ENCODE results near the gene FTCD.

The FTCD gene

DNA sequence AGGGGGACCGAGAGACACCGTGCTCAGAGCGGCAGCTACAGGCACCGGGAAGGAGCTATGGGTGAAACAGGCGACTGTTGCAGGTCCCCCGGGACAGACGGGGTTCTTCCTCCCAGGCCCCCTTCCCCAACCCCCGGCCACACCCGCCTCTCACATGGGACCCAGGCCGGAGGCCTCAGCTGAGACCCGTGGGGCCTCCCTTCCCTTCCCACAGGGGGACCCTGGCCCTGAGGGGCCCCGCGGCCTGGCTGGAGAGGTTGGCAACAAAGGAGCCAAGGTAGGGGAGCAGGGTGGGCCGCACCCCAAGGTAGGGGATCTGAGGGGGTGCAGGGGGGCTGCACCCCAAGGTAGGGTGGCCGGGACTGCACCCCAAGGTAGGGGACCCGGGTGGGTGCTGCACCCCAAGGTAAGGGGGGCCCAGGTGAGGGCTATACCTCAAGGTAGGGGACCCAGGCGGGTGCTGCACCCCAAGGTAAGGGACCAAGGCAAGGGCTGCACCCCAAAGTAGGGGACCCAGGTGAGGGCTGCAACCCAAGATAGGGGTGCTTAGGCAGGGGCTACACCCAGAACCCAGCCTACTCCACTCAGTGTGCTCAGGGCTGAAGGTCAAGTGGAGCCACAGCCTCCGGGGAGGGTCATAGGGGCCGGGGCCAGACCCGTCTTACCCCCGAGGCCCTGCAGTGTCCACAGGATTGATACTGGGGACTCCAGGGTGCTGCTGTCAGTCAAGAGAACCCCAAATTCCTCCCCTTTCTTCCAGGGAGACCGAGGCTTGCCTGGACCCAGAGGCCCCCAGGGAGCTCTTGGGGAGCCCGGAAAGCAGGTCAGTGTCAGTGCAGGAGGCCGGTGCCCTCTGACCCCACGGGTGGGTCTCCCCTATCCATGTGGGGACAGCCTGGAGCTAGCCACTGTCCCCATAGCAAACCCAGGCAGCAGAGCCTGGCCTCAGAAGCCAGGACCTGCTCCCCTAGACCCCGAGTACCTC lies 34.8 kb downstream of the FTCD start:
- no peaks in the 10 kb centered on the region for H3K27me3 ChIP-seq (ENCODE audit: control insufficient read depth, insufficient read depth, low read length)
- no peaks in the 10 kb centered on the region for H3K9me3 ChIP-seq (replicated peaks; ENCODE audit: low read length)
- no peak overlapping the region for H3K9ac ChIP-seq (ENCODE audit: low read depth, low read length)
- peaks cover 18% of the 10 kb centered on the region for H3K4me1 ChIP-seq (ENCODE audit: control insufficient read depth, insufficient read depth, low read length)
- peaks cover 89% of the 10 kb centered on the region for H3K36me3 ChIP-seq (ENCODE audit: insufficient read depth, low read length)
- no peak overlapping the region for H3K4me3 ChIP-seq (ENCODE audit: low read length)
- no peak overlapping the region for H3K4me2 ChIP-seq (ENCODE audit: low read length)

- Histone ChIP-seq H3K4me1 (ENCODE audit: control insufficient read depth, insufficient read depth, low read length) (peaks cover 18% of the 10 kb centered on the region), H3K36me3 (ENCODE audit: insufficient read depth, low read length) (peaks cover 92% of the 10 kb centered on the region), H3K9me3 (replicated peaks; ENCODE audit: low read length) (peaks cover 3% of the 10 kb centered on the region), H3K4me2 (ENCODE audit: low read length) (no peak overlapping the region), H3K4me3 (ENCODE audit: low read length) (no peak overlapping the region), H3K27me3 (ENCODE audit: control insufficient read depth, insufficient read depth, low read length) (no peaks in the 10 kb centered on the region), H3K9ac (ENCODE audit: low read depth, low read length) (no peak overlapping the region)
Measured at GRCh38 chr21:46119637-46120271, 35.6 kb downstream of the FTCD start.

DNA sequence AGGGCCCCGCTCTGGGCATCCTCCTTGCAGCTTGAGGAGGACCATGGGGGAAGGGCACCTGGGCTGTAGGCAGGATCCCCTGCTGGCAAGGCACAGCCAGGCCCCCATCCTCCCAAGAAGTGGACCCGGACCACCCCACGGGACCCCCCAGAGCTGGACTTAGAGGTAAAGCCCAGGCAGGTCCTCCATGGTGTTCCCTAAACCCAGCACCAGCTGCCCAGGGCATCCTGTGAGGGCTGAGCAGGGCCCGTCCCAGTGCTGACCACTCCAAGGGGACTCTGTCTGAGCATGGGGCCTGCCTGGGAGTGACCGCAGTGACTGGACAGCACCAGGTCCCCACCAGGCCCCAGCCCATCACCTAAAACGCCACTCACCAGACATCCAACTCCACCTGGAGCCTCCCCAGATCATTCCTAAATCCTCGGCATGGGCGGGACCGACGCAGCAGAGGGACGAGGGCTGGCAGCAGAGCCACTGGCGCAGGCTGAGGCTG lies 36.2 kb downstream of the FTCD start:
- H3K4me2 ChIP-seq (ENCODE audit: low read length), result no peak overlapping the region
- H3K4me3 ChIP-seq (ENCODE audit: low read length), result no peak overlapping the region
- peaks cover 18% of the 10 kb centered on the region for H3K4me1 ChIP-seq (ENCODE audit: control insufficient read depth, insufficient read depth, low read length)
- H3K27me3 ChIP-seq (ENCODE audit: control insufficient read depth, insufficient read depth, low read length), result no peaks in the 10 kb centered on the region
- H3K9me3 ChIP-seq (replicated peaks; ENCODE audit: low read length), result peaks cover 7% of the 10 kb centered on the region
- H3K36me3 ChIP-seq (ENCODE audit: insufficient read depth, low read length), result peaks cover 92% of the 10 kb centered on the region
- H3K9ac ChIP-seq (ENCODE audit: low read depth, low read length), result no peak overlapping the region

- H3K9ac ChIP-seq (ENCODE audit: low read depth, low read length), result no peak overlapping the region
- H3K4me3 ChIP-seq (ENCODE audit: low read length), result no peak overlapping the region
- H3K4me2 ChIP-seq (ENCODE audit: low read length), result no peak overlapping the region
- H3K27me3 ChIP-seq (ENCODE audit: control insufficient read depth, insufficient read depth, low read length), result no peaks in the 10 kb centered on the region
- peaks cover 18% of the 10 kb centered on the region for H3K4me1 ChIP-seq (ENCODE audit: control insufficient read depth, insufficient read depth, low read length)
- H3K36me3 ChIP-seq (ENCODE audit: insufficient read depth, low read length), result peaks cover 90% of the 10 kb centered on the region
- peaks cover 10% of the 10 kb centered on the region for H3K9me3 ChIP-seq (replicated peaks; ENCODE audit: low read length)
Measured at GRCh38 chr21:46118316-46119143, 36.8 kb downstream of the FTCD start.

- H3K4me3 ChIP-seq (ENCODE audit: low read length), result no peak overlapping the region
- no peaks in the 10 kb centered on the region for H3K27me3 ChIP-seq (ENCODE audit: control insufficient read depth, insufficient read depth, low read length)
- H3K4me1 ChIP-seq (ENCODE audit: control insufficient read depth, insufficient read depth, low read length), result peaks cover 18% of the 10 kb centered on the region
- H3K9ac ChIP-seq (ENCODE audit: low read depth, low read length), result no peak overlapping the region
- H3K9me3 ChIP-seq (replicated peaks; ENCODE audit: low read length), result peaks cover 10% of the 10 kb centered on the region
- peaks cover 91% of the 10 kb centered on the region for H3K36me3 ChIP-seq (ENCODE audit: insufficient read depth, low read length)
- no peak overlapping the region for H3K4me2 ChIP-seq (ENCODE audit: low read length)
Measured at GRCh38 chr21:46117586-46118315, 37.6 kb downstream of the FTCD start.

- Histone ChIP-seq H3K4me1 (ENCODE audit: control insufficient read depth, insufficient read depth, low read length) (peaks cover 12% of the 10 kb centered on the region), H3K9me3 (replicated peaks; ENCODE audit: low read length) (peaks cover 10% of the 10 kb centered on the region), H3K27me3 (ENCODE audit: control insufficient read depth, insufficient read depth, low read length) (no peaks in the 10 kb centered on the region), H3K36me3 (ENCODE audit: insufficient read depth, low read length) (peaks cover 91% of the 10 kb centered on the region), H3K4me3 (ENCODE audit: low read length) (no peak overlapping the region), H3K9ac (ENCODE audit: low read depth, low read length) (no peak overlapping the region), H3K4me2 (ENCODE audit: low read length) (no peak overlapping the region)
Measured at GRCh38 chr21:46116776-46117585, 38.4 kb downstream of the FTCD start.

DNA sequence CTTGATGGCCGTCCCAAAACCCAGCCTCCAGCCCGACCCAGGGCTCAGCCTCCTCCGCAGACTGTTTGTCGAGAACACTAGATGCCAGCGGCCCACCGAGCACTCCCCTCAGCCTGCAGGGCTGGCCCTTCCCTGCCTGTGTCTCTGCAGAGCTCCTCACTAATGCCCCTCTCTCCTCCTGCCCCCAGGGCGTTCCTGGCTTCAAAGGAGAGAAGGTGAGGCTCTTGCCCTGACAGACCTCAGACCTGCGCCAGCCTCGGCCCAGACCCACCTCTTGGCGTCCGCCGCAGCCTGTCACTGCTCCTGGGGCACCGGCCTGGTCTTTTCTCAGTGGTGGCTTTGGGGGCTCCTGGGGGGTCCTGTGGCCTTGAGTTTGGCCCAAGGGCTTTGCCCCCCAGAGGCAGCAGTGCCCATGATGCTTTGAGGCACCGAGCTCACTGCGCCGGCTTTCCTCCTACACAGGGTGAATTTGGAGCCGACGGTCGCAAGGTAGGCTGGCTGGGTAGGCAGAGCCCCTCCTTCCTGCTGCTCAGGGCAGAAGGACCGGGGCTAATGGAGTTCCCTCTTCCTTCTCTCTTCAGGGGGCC lies 39.1 kb downstream of the FTCD start:
- Histone ChIP-seq H3K9ac (ENCODE audit: low read depth, low read length) (no peak overlapping the region), H3K4me3 (ENCODE audit: low read length) (no peak overlapping the region), H3K36me3 (ENCODE audit: insufficient read depth, low read length) (peaks cover 87% of the 10 kb centered on the region), H3K27me3 (ENCODE audit: control insufficient read depth, insufficient read depth, low read length) (no peaks in the 10 kb centered on the region), H3K4me1 (ENCODE audit: control insufficient read depth, insufficient read depth, low read length) (peaks cover 6% of the 10 kb centered on the region), H3K9me3 (replicated peaks; ENCODE audit: low read length) (peaks cover 10% of the 10 kb centered on the region), H3K4me2 (ENCODE audit: low read length) (no peak overlapping the region)

GRCh38 chr21:46115441-46116188 lies 39.8 kb downstream of the FTCD start:
- Histone ChIP-seq H3K4me3 (ENCODE audit: low read length) (no peak overlapping the region), H3K36me3 (ENCODE audit: insufficient read depth, low read length) (peaks cover 87% of the 10 kb centered on the region), H3K4me1 (ENCODE audit: control insufficient read depth, insufficient read depth, low read length) (peaks cover 5% of the 10 kb centered on the region), H3K9me3 (replicated peaks; ENCODE audit: low read length) (peaks cover 10% of the 10 kb centered on the region), H3K9ac (ENCODE audit: low read depth, low read length) (no peak overlapping the region), H3K27me3 (ENCODE audit: control insufficient read depth, insufficient read depth, low read length) (no peaks in the 10 kb centered on the region), H3K4me2 (ENCODE audit: low read length) (no peak overlapping the region)

GRCh38 chr21:46114963-46115362 lies 40.4 kb downstream of the FTCD start:
- Histone ChIP-seq H3K9me3 (replicated peaks; ENCODE audit: low read length) (peaks cover 10% of the 10 kb centered on the region), H3K36me3 (ENCODE audit: insufficient read depth, low read length) (peaks cover 90% of the 10 kb centered on the region), H3K27me3 (ENCODE audit: control insufficient read depth, insufficient read depth, low read length) (no peaks in the 10 kb centered on the region), H3K4me2 (ENCODE audit: low read length) (no peak overlapping the region), H3K4me3 (ENCODE audit: low read length) (no peak overlapping the region), H3K4me1 (ENCODE audit: control insufficient read depth, insufficient read depth, low read length) (peaks cover 9% of the 10 kb centered on the region), H3K9ac (ENCODE audit: low read depth, low read length) (no peak overlapping the region)

Measured in skeletal muscle satellite cell (primary cell).